ENCODE measurements around the gene HELLS.
"Not testable (repeated sequence)": the region's sequence is repeated elsewhere in the genome, so short reads cannot be mapped to it uniquely, and the experiment has no call there.

The HELLS gene

DNA sequence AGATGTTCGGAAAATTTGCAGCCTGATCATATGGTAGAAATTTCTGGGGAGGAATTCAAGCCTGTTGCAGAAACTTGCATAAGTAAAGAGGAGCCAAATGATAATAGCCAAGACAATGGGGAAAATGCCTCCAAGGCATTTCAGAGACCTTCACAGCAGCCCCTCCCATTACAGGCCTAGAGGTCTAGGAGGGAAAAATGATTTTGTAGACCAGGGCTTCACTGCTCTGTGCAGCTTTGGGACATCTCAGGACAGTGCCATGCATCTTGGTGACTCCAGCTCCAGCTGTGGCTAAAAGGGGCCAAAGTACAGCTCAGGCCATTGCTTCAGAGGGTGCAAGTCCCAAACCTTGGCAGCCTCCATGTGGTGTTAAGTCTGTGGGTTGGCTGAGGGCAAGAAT is 87.4 kb downstream of the HELLS start:
- Histone ChIP-seq H3K4me3 (ENCODE audit: low read length in 2 of 2) (no peak overlapping the region), H3K4me1 (ENCODE audit: control insufficient read depth in 2 of 2, insufficient read depth in 2 of 2, low read length in 2 of 2) (no peaks in the 10 kb centered on the region), H3K9ac (ENCODE audit: low read depth in 1 of 2, low read length in 2 of 2) (no peak overlapping the region), H3K9me3 (ENCODE audit: control insufficient read depth in 2 of 2, low read length in 2 of 2) (peaks cover 0 to 5% of the 10 kb centered on the region in 2 donors), H3K27ac (ENCODE audit: low read depth in 2 of 2, low read length in 2 of 2) (no peak overlapping the region), H3K36me3 (ENCODE audit: control insufficient read depth in 2 of 2, insufficient read depth in 2 of 2, low read length in 2 of 2) (no peaks in the 10 kb centered on the region), H3K27me3 (ENCODE audit: control insufficient read depth in 2 of 2, insufficient read depth in 2 of 2, low read length in 2 of 2) (no peaks in the 10 kb centered on the region)

GRCh38 chr10:94638097-94638496 is 92.5 kb downstream of the HELLS start:
- H3K27me3 ChIP-seq (ENCODE audit: control insufficient read depth in 2 of 2, insufficient read depth in 2 of 2, low read length in 2 of 2); H3K36me3 ChIP-seq (ENCODE audit: control insufficient read depth in 2 of 2, insufficient read depth in 2 of 2, low read length in 2 of 2); H3K4me1 ChIP-seq (ENCODE audit: control insufficient read depth in 2 of 2, insufficient read depth in 2 of 2, low read length in 2 of 2); H3K9me3 ChIP-seq (ENCODE audit: control insufficient read depth in 2 of 2, low read length in 2 of 2); H3K27ac ChIP-seq (ENCODE audit: low read depth in 2 of 2, low read length in 2 of 2); H3K9ac ChIP-seq (ENCODE audit: low read depth in 1 of 2, low read length in 2 of 2); H3K4me3 ChIP-seq (ENCODE audit: low read length in 2 of 2): not testable (repeated sequence)

DNA sequence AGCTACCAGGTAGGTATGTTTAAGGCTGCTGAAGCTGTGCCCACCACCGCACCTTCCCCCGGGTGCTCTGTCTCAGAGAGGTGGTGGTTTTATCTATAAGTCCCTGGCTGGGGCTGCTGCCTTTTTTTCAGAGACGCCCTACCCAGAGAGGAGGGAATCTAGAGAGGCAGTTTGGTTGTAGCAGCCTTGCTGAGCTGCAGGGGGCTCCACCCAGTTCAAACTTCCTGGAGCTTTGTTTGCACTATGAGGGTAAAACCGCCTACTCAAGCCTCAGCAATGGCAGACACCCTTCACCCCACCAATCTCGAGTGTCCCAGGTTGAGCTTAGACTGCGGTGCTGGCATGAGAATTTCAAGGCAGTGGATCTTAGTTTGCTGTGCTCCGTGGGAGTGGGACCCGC is 94.3 kb downstream of the HELLS start:
- H3K4me3 ChIP-seq (ENCODE audit: low read length in 2 of 2), result no peak overlapping the region
- H3K27me3 ChIP-seq (ENCODE audit: control insufficient read depth in 2 of 2, insufficient read depth in 2 of 2, low read length in 2 of 2), result no peaks in the 10 kb centered on the region
- no peaks in the 10 kb centered on the region for H3K36me3 ChIP-seq (ENCODE audit: control insufficient read depth in 2 of 2, insufficient read depth in 2 of 2, low read length in 2 of 2)
- H3K9ac ChIP-seq (ENCODE audit: low read depth in 1 of 2, low read length in 2 of 2), result no peak overlapping the region
- H3K4me1 ChIP-seq (ENCODE audit: control insufficient read depth in 2 of 2, insufficient read depth in 2 of 2, low read length in 2 of 2), result no peaks in the 10 kb centered on the region
- no peaks in the 10 kb centered on the region for H3K9me3 ChIP-seq (ENCODE audit: control insufficient read depth in 2 of 2, low read length in 2 of 2)
- H3K27ac ChIP-seq (ENCODE audit: low read depth in 2 of 2, low read length in 2 of 2), result no peak overlapping the region

DNA sequence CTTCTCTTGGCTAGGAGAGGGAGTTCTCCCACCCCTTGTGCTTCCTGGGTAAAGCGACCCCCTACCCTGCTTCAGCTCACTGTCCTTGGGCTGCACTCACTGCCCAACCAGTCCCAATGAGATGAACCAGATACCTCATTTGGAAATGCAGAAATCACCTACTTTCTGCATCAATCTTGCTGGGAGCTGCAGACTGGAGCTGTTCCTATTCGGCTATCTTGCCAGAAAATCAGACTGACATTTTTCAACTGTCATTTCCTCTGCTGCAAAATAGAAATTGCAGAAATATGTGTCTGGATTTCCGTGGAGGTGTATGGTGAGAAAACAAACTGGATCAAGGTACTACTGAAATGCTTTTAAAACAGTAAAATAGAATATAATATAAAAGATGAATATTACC is 95.0 kb downstream of the HELLS start:
- Histone ChIP-seq H3K4me3 (ENCODE audit: low read length in 2 of 2) (no peak overlapping the region), H3K27ac (ENCODE audit: low read depth in 2 of 2, low read length in 2 of 2) (no peak overlapping the region), H3K9me3 (ENCODE audit: control insufficient read depth in 2 of 2, low read length in 2 of 2) (no peaks in the 10 kb centered on the region), H3K9ac (ENCODE audit: low read depth in 1 of 2, low read length in 2 of 2) (no peak overlapping the region), H3K36me3 (ENCODE audit: control insufficient read depth in 2 of 2, insufficient read depth in 2 of 2, low read length in 2 of 2) (no peaks in the 10 kb centered on the region), H3K4me1 (ENCODE audit: control insufficient read depth in 2 of 2, insufficient read depth in 2 of 2, low read length in 2 of 2) (no peaks in the 10 kb centered on the region), H3K27me3 (ENCODE audit: control insufficient read depth in 2 of 2, insufficient read depth in 2 of 2, low read length in 2 of 2) (no peaks in the 10 kb centered on the region)

DNA sequence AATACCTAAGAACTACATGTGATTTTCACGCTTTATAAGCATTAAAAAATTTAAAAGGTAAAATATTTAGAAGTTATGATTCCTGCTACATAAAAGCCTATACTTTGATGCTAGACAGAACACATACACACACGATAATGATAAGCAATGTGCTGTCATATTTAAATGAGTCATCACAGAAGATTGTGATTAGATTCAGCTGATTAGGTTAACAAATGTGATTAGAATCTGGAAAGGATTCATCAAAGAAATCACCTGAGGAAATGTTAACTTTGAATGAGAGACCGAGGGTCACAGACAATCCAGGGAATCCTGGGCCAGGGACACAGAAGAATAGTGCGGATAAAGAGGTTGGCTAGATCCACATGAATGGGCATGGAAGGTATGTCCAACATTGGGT is 95.9 kb downstream of the HELLS start:
- Histone ChIP-seq H3K9ac (ENCODE audit: low read depth in 1 of 2, low read length in 2 of 2) (no peak overlapping the region), H3K9me3 (ENCODE audit: control insufficient read depth in 2 of 2, low read length in 2 of 2) (no peaks in the 10 kb centered on the region), H3K4me3 (ENCODE audit: low read length in 2 of 2) (no peak overlapping the region), H3K27me3 (ENCODE audit: control insufficient read depth in 2 of 2, insufficient read depth in 2 of 2, low read length in 2 of 2) (no peaks in the 10 kb centered on the region), H3K4me1 (ENCODE audit: control insufficient read depth in 2 of 2, insufficient read depth in 2 of 2, low read length in 2 of 2) (no peaks in the 10 kb centered on the region), H3K27ac (ENCODE audit: low read depth in 2 of 2, low read length in 2 of 2) (no peak overlapping the region), H3K36me3 (ENCODE audit: control insufficient read depth in 2 of 2, insufficient read depth in 2 of 2, low read length in 2 of 2) (no peaks in the 10 kb centered on the region)

GRCh38 chr10:94644352-94644751 is 98.8 kb downstream of the HELLS start:
- Histone ChIP-seq H3K9ac (ENCODE audit: low read depth in 1 of 2, low read length in 2 of 2) (no peak overlapping the region), H3K4me1 (ENCODE audit: control insufficient read depth in 2 of 2, insufficient read depth in 2 of 2, low read length in 2 of 2) (no peaks in the 10 kb centered on the region), H3K36me3 (ENCODE audit: control insufficient read depth in 2 of 2, insufficient read depth in 2 of 2, low read length in 2 of 2) (no peaks in the 10 kb centered on the region), H3K4me3 (ENCODE audit: low read length in 2 of 2) (no peak overlapping the region), H3K27ac (ENCODE audit: low read depth in 2 of 2, low read length in 2 of 2) (no peak overlapping the region), H3K9me3 (ENCODE audit: control insufficient read depth in 2 of 2, low read length in 2 of 2) (no peaks in the 10 kb centered on the region), H3K27me3 (ENCODE audit: control insufficient read depth in 2 of 2, insufficient read depth in 2 of 2, low read length in 2 of 2) (no peaks in the 10 kb centered on the region)

- Histone ChIP-seq H3K4me3 (ENCODE audit: low read length in 2 of 2) (no peak overlapping the region), H3K27me3 (ENCODE audit: control insufficient read depth in 2 of 2, insufficient read depth in 2 of 2, low read length in 2 of 2) (no peaks in the 10 kb centered on the region), H3K27ac (ENCODE audit: low read depth in 2 of 2, low read length in 2 of 2) (no peak overlapping the region), H3K9me3 (ENCODE audit: control insufficient read depth in 2 of 2, low read length in 2 of 2) (no peaks in the 10 kb centered on the region), H3K36me3 (ENCODE audit: control insufficient read depth in 2 of 2, insufficient read depth in 2 of 2, low read length in 2 of 2) (no peaks in the 10 kb centered on the region), H3K4me1 (ENCODE audit: control insufficient read depth in 2 of 2, insufficient read depth in 2 of 2, low read length in 2 of 2) (no peaks in the 10 kb centered on the region), H3K9ac (ENCODE audit: low read depth in 1 of 2, low read length in 2 of 2) (no peak overlapping the region)
These were observed 99.7 kb downstream of the HELLS start for GRCh38 chr10:94645285-94645684.
